Mucosa of descending colon (tissue), 3 donors: ENCODE data around the gene PTPN9. TPM values are rescaled to one million over a fixed set of nuclear protein-coding genes. Genes with fewer than 3 reads are reported as not detected.

ENCODE experiments used
- ATAC-seq: fragments of 200-7000 bp; cut with Tn5 transposase; one replicate; pipeline ENCODE4 v1.9.1; 2020; ENCODE audit warnings: mild to moderate bottlenecking, moderate library complexity
- DNase-seq, 3 donors: peaks; one replicate each; pipeline ENCODE4 v3.0.0-alpha.2; 2020
- H3K36me3 ChIP-seq: fragments of 200-600 bp; one replicate; pipeline ENCODE4 v1.8.0; 2021; ENCODE audit warnings: low read depth, mild to moderate bottlenecking
- H3K4me1 ChIP-seq: fragments of 200-600 bp; one replicate; pipeline ENCODE4 v1.8.0; 2021; ENCODE audit warnings: low read depth, mild to moderate bottlenecking
- H3K4me3 ChIP-seq: fragments of 200-600 bp; one replicate; pipeline ENCODE4 v1.8.0; 2021; ENCODE audit warnings: mild to moderate bottlenecking
- H3K9me3 ChIP-seq: fragments of 200-600 bp; one replicate; pipeline ENCODE4 v1.8.0; 2021; ENCODE audit warnings: mild to moderate bottlenecking
- CTCF ChIP-seq: fragments of 200-600 bp; IDR thresholded peaks from one replicate; pipeline ENCODE4 v1.8.0; 2022; ENCODE audit warnings: antibody characterized with exemption, mild to moderate bottlenecking
- intact Hi-C, 2 donors: fragments of 100-400 bp; cut with DNase I in 1 of 2; cut with micrococcal nuclease in 1 of 2; formaldehyde crosslinking; loops; one replicate each; pipeline versions ENCODE4 v1.11.0 to v1.11.1; 2022; cut with DNase I, micrococcal nuclease
- total RNA-seq, 3 donors: library from RNA; stranded (reverse); fragmentation: NEBNext Ultra II Directional in 2 of 3; extraction: Animal tissue kit (Norgen Biotek cat#: 25700) in 2 of 3; gene quantifications; one replicate each; pipeline versions ENCODE4 v1.2.1 to v1.2.4, GENCODE V29; 2021 to 2023
- donor health status: DM: no; HTN: no; CAD: no; lungs with moderate emphysema.
- donor health status: DM: no; HTN: no; CAD: no.
- donor health status: DM: no; HTN: yes; CAD: no.

The PTPN9 gene
- total RNA-seq, 3 donors from 2014 or later, result 32.0 to 47.1 (median 36.8) TPM

GRCh38 chr15:75436881-75437280 is 142.2 kb downstream of the PTPN9 start:
- Histone ChIP-seq H3K9me3 (no peaks in the 10 kb centered on the region), H3K36me3 (no peaks in the 10 kb centered on the region), H3K4me1 (no peaks in the 10 kb centered on the region), H3K4me3 (no peak overlapping the region)
- intact Hi-C loops, result no loop called here
- ATAC-seq (no peak), DNase-seq (no peak)
- no peak for TF ChIP-seq CTCF

GRCh38 chr15:75431682-75432081 is 147.4 kb downstream of the PTPN9 start:
- no peak for ATAC-seq

GRCh38 chr15:75431270-75431669 is 147.8 kb downstream of the PTPN9 start:
- ATAC-seq, result no peak
- Histone ChIP-seq H3K36me3 (no peaks in the 10 kb centered on the region), H3K4me1 (no peaks in the 10 kb centered on the region), H3K9me3 (no peaks in the 10 kb centered on the region), H3K4me3 (no peak overlapping the region)
- no peak for DNase-seq
- no peak for TF ChIP-seq CTCF
- intact Hi-C loops, result no loop called here

More at GRCh38 chr15:75431682-75432081, 147.4 kb downstream of the PTPN9 start:
- H3K4me3 ChIP-seq, result no peak overlapping the region
- DNase-seq, result no peak
- no peak for TF ChIP-seq CTCF
- intact Hi-C loops, result no loop called here
- no peaks in the 10 kb centered on the region for H3K9me3 ChIP-seq
- H3K4me1 ChIP-seq, result no peaks in the 10 kb centered on the region
- H3K36me3 ChIP-seq, result no peaks in the 10 kb centered on the region

- H3K4me3 ChIP-seq, result no peak overlapping the region
- DNase-seq, result no peak
- no peaks in the 10 kb centered on the region for H3K9me3 ChIP-seq
- H3K4me1 ChIP-seq, result no peaks in the 10 kb centered on the region
- no peak for TF ChIP-seq CTCF
- intact Hi-C loops, result no loop called here
- no peaks in the 10 kb centered on the region for H3K36me3 ChIP-seq
- ATAC-seq, result no peak
Measured at GRCh38 chr15:75430259-75430658, 148.9 kb downstream of the PTPN9 start.

GRCh38 chr15:75428152-75428551 is 151.0 kb downstream of the PTPN9 start:
- no peak for TF ChIP-seq CTCF
- no peaks in the 10 kb centered on the region for H3K36me3 ChIP-seq
- no peak overlapping the region for H3K4me3 ChIP-seq
- ATAC-seq (no peak), DNase-seq (no peak)
- intact Hi-C loops, result no loop called here
- no peaks in the 10 kb centered on the region for H3K4me1 ChIP-seq
- H3K9me3 ChIP-seq, result no peaks in the 10 kb centered on the region

- ATAC-seq, result no peak
- no peak for TF ChIP-seq CTCF
- no peak overlapping the region for H3K4me3 ChIP-seq
Measured at GRCh38 chr15:75425966-75426500, 153.1 kb downstream of the PTPN9 start.

More at GRCh38 chr15:75425966-75426500, 153.1 kb downstream of the PTPN9 start:
- intact Hi-C loops, result no loop called here
- Histone ChIP-seq H3K9me3 (no peaks in the 10 kb centered on the region), H3K4me1 (no peaks in the 10 kb centered on the region), H3K36me3 (no peaks in the 10 kb centered on the region)
- no peak for DNase-seq
